Measurements from ENCODE around the gene CWH43. TPM values are rescaled to one million over a fixed set of nuclear protein-coding genes. Genes with fewer than 3 reads are reported as not detected.

Gene CWH43
- polyA plus RNA-seq, 1 of the 3 experiments (the other 2 are of a cell fraction), result not detected

- H3K36me3 ChIP-seq (replicated peaks in 1 of 2; ENCODE audit: control insufficient read depth in 1 of 2, insufficient read depth in 2 of 2, low read length in 1 of 2), result no peaks in the 10 kb centered on the region
- no peak overlapping the region for H3K9ac ChIP-seq
- H3K27ac ChIP-seq (ENCODE audit: low read depth in 2 of 2, low read length in 1 of 2), result no peak overlapping the region
- no peak overlapping the region for H3K4me3 ChIP-seq (ENCODE audit: low read depth in 2 of 2, low read length in 1 of 2)
- WGBS (ENCODE audit: low lambda C conversion rate), result 69% methylated on average over 2 of the region's 2 CpGs
- H3K4me2 ChIP-seq, result no peak overlapping the region
- no peaks in the 10 kb centered on the region for H4K20me1 ChIP-seq (ENCODE audit: insufficient read depth)
- H3K9me2 ChIP-seq, result no peaks in the 10 kb centered on the region
- no peak for DNase-seq
- no peak overlapping the region for H2AFZ ChIP-seq (ENCODE audit: low read depth)
- no peaks in the 10 kb centered on the region for H3K9me3 ChIP-seq
- ChIA-PET CTCF (interaction anchor here (1.0 to 1.2 kb wide), 3 partner anchors 14 to 340 kb away, joined by 3 to 7 read pairs (median 4); partner anchors contain the start of gene OCIAD2), POLR2A (interaction anchor here (0.7 kb wide), 1 partner anchor 47 kb away, joined by 3 read pairs; no protein-coding TSS in a partner anchor)
- no peaks in the 10 kb centered on the region for H3K27me3 ChIP-seq (ENCODE audit: insufficient read depth)
- H3K4me1 ChIP-seq (ENCODE audit: control insufficient read depth in 1 of 2, insufficient read depth in 2 of 2, low read depth in 1 of 2, low read length in 1 of 2), result peaks cover 0 to 16% of the 10 kb centered on the region in 2 experiments; a peak in 2 of 4 replicates
- TF ChIP-seq NRF1 (IDR thresholded peaks at IDR 0.05; ENCODE audit: low read depth, low read length), result no peak
- no peak for TF ChIP-seq GATA2 (CRISPR knock-in tag; IDR thresholded peaks at IDR 0.05)
- TF ChIP-seq FOSL2 (IDR thresholded peaks at IDR 0.05; ENCODE audit: borderline replicate concordance, low read depth), result no peak
- peaks cover 17% of the 10 kb centered on the region for H3F3A ChIP-seq (replicated peaks; ENCODE audit: insufficient read depth)
- H3K79me2 ChIP-seq (ENCODE audit: insufficient read depth), result no peaks in the 10 kb centered on the region
These were observed 27.5 kb upstream of the CWH43 start for GRCh38 chr4:48958582-48958981.

- ChIA-PET CTCF (interaction anchor here (1.0 to 2.1 kb wide), 3 partner anchors 369 to 519 kb away, joined by 3 to 23 read pairs (median 4); no protein-coding TSS in a partner anchor), POLR2A (no interaction called here)
- TF ChIP-seq EZH2phosphoT487 (IDR thresholded peaks at IDR 0.05; ENCODE audit: borderline replicate concordance, low read depth) (no peak), PBX3 (IDR thresholded peaks at IDR 0.05) (no peak), FOSL2 (IDR thresholded peaks at IDR 0.05; ENCODE audit: borderline replicate concordance, low read depth) (no peak), GABPA (IDR thresholded peaks at IDR 0.05; ENCODE audit: low read depth) (no peak), TCF12 (IDR thresholded peaks at IDR 0.05) (no peak), ELF1 (IDR thresholded peaks at IDR 0.05) (no peak), CHD2 (IDR thresholded peaks at IDR 0.05; ENCODE audit: low read length, partially characterized antibody) (no peak), MEF2A (IDR thresholded peaks at IDR 0.05; ENCODE audit: borderline replicate concordance, low read depth) (no peak), POLR2AphosphoS5 (IDR thresholded peaks at IDR 0.05; ENCODE audit: low read depth, low read length) (no peak), TEAD4 (IDR thresholded peaks at IDR 0.05; ENCODE audit: borderline replicate concordance, insufficient read depth) (no peak), RCOR1 (IDR thresholded peaks at IDR 0.05; ENCODE audit: low read length) (no peak), CTCF (IDR thresholded peaks at IDR 0.05) (no peak), FOXJ3 (CRISPR knock-in tag; IDR thresholded peaks at IDR 0.05) (no peak), MXI1 (IDR thresholded peaks at IDR 0.05; ENCODE audit: low read depth, low read length) (no peak), RXRA (IDR thresholded peaks at IDR 0.05; ENCODE audit: borderline replicate concordance, low read depth) (no peak), YY1 (IDR thresholded peaks at IDR 0.05; ENCODE audit: low read depth) (no peak)
- Histone ChIP-seq H3K4me3 (ENCODE audit: low read depth in 2 of 2, low read length in 1 of 2) (no peak overlapping the region), H3K9me2 (no peaks in the 10 kb centered on the region), H4K20me1 (ENCODE audit: insufficient read depth) (no peaks in the 10 kb centered on the region), H3K36me3 (replicated peaks in 1 of 2; ENCODE audit: control insufficient read depth in 1 of 2, insufficient read depth in 2 of 2, low read length in 1 of 2) (no peaks in the 10 kb centered on the region), H3K9me3 (no peaks in the 10 kb centered on the region), H3K4me2 (no peak overlapping the region), H3K27me3 (ENCODE audit: insufficient read depth) (no peaks in the 10 kb centered on the region), H3K4me1 (ENCODE audit: control insufficient read depth in 1 of 2, insufficient read depth in 2 of 2, low read depth in 1 of 2, low read length in 1 of 2) (peaks cover 0 to under 1% of the 10 kb centered on the region in 2 experiments; a peak in 1 of 4 replicates), H3F3A (replicated peaks; ENCODE audit: insufficient read depth) (no peaks in the 10 kb centered on the region), H2AFZ (ENCODE audit: low read depth) (no peak overlapping the region), H3K79me2 (ENCODE audit: insufficient read depth) (no peaks in the 10 kb centered on the region), H3K27ac (ENCODE audit: low read depth in 2 of 2, low read length in 1 of 2) (no peak overlapping the region), H3K9ac (no peak overlapping the region)
- WGBS (ENCODE audit: low lambda C conversion rate), result 79% methylated on average over 3 of the region's 3 CpGs
- no peak for DNase-seq
These were observed 25.0 kb upstream of the CWH43 start for GRCh38 chr4:48960988-48961635.
